ENCODE measurements around the gene RPL3. TPM values are rescaled to one million over a fixed set of nuclear protein-coding genes. Genes with fewer than 3 reads are reported as not detected.
"Not testable (repeated sequence)": the region's sequence is repeated elsewhere in the genome, so short reads cannot be mapped to it uniquely, and the experiment has no call there.

The RPL3 gene
- total and polyA plus RNA-seq, 2 donors (not counting 1 experiment from before 2014, with no cell fraction given): 2,665 to 5,418 TPM

GRCh38 chr22:39356464-39356863, 37.0 kb upstream of the RPL3 start:
- H3K27ac Mint-ChIP-seq: no peak overlapping the region
- POLR2A ChIA-PET: no interaction called here
- H3K4me3 Mint-ChIP-seq: no peak overlapping the region
- H3K27me3 Mint-ChIP-seq: no peaks in the 10 kb centered on the region
- H3K4me1 Mint-ChIP-seq: peaks cover 21% of the 10 kb centered on the region
- no peaks in the 10 kb centered on the region for H3K36me3 ChIP-seq (replicated peaks in 1 of 2; ENCODE audit: control extremely low read depth in 1 of 2, control insufficient read depth in 1 of 2, extremely low read depth in 1 of 2, insufficient read depth in 2 of 2, low read length in 1 of 2)
- intact Hi-C loops (cut with micrococcal nuclease): no loop called here
- CTCF ChIA-PET: interaction anchor here (3.8 kb wide), 1 partner anchor 13 kb away, joined by 18 read pairs; no protein-coding TSS in a partner anchor
- no peak overlapping the region for H3K4me2 ChIP-seq (replicated peaks; ENCODE audit: low read depth, low read length, poor library complexity, severe bottlenecking)
- H3K27me3 ChIP-seq (replicated peaks in 1 of 4; ENCODE audit: control extremely low read depth in 1 of 4, control insufficient read depth in 3 of 4, insufficient read depth in 4 of 4, low read length in 3 of 4): no peaks in the 10 kb centered on the region
- no peak overlapping the region for H2AFZ ChIP-seq (ENCODE audit: insufficient read depth, low read depth, low read length, poor library complexity, severe bottlenecking)
- no peaks in the 10 kb centered on the region for H3K9me3 Mint-ChIP-seq (ENCODE audit: insufficient read depth)
- peaks cover 22% of the 10 kb centered on the region for H3K79me2 ChIP-seq (ENCODE audit: control insufficient read depth, insufficient read depth, low read length)
- peaks cover 9 to 12% of the 10 kb centered on the region in 2 donors for H3K4me1 ChIP-seq (ENCODE audit: control insufficient read depth in 2 of 2, insufficient read depth in 2 of 2, low read length in 2 of 2)
- H4K20me1 ChIP-seq (ENCODE audit: control insufficient read depth, insufficient read depth, low read length, poor library complexity, severe bottlenecking): no peaks in the 10 kb centered on the region
- no peaks in the 10 kb centered on the region for H3K9me3 ChIP-seq (ENCODE audit: control extremely low read depth in 1 of 3, control insufficient read depth in 2 of 3, insufficient read depth in 1 of 3, low read length in 2 of 3)
- H3K9ac ChIP-seq (ENCODE audit: low read length): no peak overlapping the region
- no peak for ATAC-seq (ENCODE audit: low read depth)
- H3K4me3 ChIP-seq (ENCODE audit: control extremely low read depth in 1 of 5, extremely low read depth in 1 of 5, insufficient read depth in 1 of 5, low read depth in 2 of 5, low read length in 4 of 5): no peak overlapping the region
- WGBS (ENCODE audit: insufficient coverage): 74% methylated on average over 5 of the region's 5 CpGs
- no peak for DNase-seq
- H3K27ac ChIP-seq (ENCODE audit: low read length in 2 of 2): no peak overlapping the region
- no peak for TF ChIP-seq EZH2 (IDR thresholded peaks at IDR 0.05; ENCODE audit: borderline replicate concordance, insufficient read depth, low read depth, low read length, poor library complexity, severe bottlenecking)
- no peak for TF ChIP-seq CTCF (IDR thresholded peaks at IDR 0.05)

GRCh38 chr22:39355805-39356204, 36.4 kb upstream of the RPL3 start:
- peaks cover 25% of the 10 kb centered on the region for H3K4me1 Mint-ChIP-seq
- POLR2A ChIA-PET; DNase-seq; H3K4me3 Mint-ChIP-seq; H3K27me3 ChIP-seq (replicated peaks in 1 of 4; ENCODE audit: control extremely low read depth in 1 of 4, control insufficient read depth in 3 of 4, insufficient read depth in 4 of 4, low read length in 3 of 4); ATAC-seq (ENCODE audit: low read depth); H2AFZ ChIP-seq (ENCODE audit: insufficient read depth, low read depth, low read length, poor library complexity, severe bottlenecking); H4K20me1 ChIP-seq (ENCODE audit: control insufficient read depth, insufficient read depth, low read length, poor library complexity, severe bottlenecking); H3K27me3 Mint-ChIP-seq; H3K36me3 ChIP-seq (replicated peaks in 1 of 2; ENCODE audit: control extremely low read depth in 1 of 2, control insufficient read depth in 1 of 2, extremely low read depth in 1 of 2, insufficient read depth in 2 of 2, low read length in 1 of 2); H3K4me3 ChIP-seq (ENCODE audit: control extremely low read depth in 1 of 5, extremely low read depth in 1 of 5, insufficient read depth in 1 of 5, low read depth in 2 of 5, low read length in 4 of 5); H3K9me3 ChIP-seq (ENCODE audit: control extremely low read depth in 1 of 3, control insufficient read depth in 2 of 3, insufficient read depth in 1 of 3, low read length in 2 of 3); H3K27ac Mint-ChIP-seq; intact Hi-C loops (cut with micrococcal nuclease); H3K9me3 Mint-ChIP-seq (ENCODE audit: insufficient read depth); H3K9ac ChIP-seq (ENCODE audit: low read length); H3K27ac ChIP-seq (ENCODE audit: low read length in 2 of 2); H3K4me2 ChIP-seq (replicated peaks; ENCODE audit: low read depth, low read length, poor library complexity, severe bottlenecking): not testable (repeated sequence)
- 88% methylated on average over 7 of the region's 14 CpGs for WGBS (ENCODE audit: insufficient coverage)
- Histone ChIP-seq H3K79me2 (ENCODE audit: control insufficient read depth, insufficient read depth, low read length) (peaks cover 22% of the 10 kb centered on the region), H3K4me1 (ENCODE audit: control insufficient read depth in 2 of 2, insufficient read depth in 2 of 2, low read length in 2 of 2) (peaks cover 16 to 18% of the 10 kb centered on the region in 2 donors)
- CTCF ChIA-PET: interaction anchor here (3.8 kb wide), 1 partner anchor 13 kb away, joined by 18 read pairs; no protein-coding TSS in a partner anchor

Data from B cell (primary cell).